Limb (tissue), 2 donors: Measurements from ENCODE around the gene KIF26A.
A peak's percentile ranks its signal among the peaks of the same experiment; 100 is the strongest.

ENCODE experiments used
- DNase-seq, 2 donors: peaks; one replicate each; pipeline ENCODE4 v3.0.0-alpha.2; 2016; ENCODE audit errors: extremely low spot score in 2 of 2

The KIF26A gene

DNA sequence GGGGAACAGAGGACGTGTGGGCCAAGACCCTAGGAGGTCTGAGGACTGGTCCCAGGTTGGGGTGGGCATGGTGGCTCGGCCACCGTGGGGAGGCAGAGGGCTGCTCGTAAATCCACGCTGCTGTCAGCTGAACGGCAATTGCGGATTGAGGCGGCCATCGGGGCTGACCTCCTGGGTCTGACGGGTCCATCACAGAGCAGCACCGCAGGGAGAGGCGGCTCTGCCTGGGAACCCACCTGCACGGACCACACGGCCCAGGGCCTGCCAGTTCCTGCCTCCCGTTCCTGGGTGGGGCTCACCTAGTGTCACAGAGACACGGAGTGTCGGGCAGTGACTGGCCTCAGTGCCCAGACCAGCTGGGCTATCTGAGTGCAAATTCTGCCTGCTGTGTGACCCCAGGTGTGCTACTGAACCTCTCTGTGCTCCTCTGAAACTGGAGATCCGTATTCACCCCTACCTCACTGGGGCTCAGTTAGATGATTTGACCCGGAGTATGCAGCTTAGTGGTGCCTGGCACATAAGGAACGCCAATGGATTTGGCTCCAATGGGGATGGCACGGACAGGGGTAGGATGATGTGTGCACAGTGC lies 53.1 kb downstream of the KIF26A start:
- DNase-seq = no peak

GRCh38 chr14:104192146-104192882 lies 53.9 kb downstream of the KIF26A start:
- no peak for DNase-seq

DNA sequence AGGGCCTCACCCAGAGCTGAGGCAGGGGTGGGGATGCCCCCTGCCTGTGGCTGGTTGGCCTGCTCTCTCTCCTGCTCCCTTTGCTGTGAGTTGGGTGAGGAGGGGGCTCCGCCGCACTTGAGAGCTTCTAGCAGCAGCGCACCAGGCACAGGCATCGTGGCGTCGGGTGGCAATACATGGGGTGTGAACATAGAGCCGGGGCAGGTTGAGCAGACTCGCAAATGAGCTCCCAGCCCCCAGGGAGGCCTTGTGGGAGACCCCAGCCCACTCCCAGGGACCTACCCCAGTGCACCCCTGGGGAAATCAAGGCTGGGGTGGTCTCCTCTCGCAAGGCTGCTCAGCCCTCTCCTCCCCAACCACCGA lies 54.5 kb downstream of the KIF26A start:
- no peak for DNase-seq

GRCh38 chr14:104194016-104194415 lies 55.6 kb downstream of the KIF26A start:
- DNase-seq = no peak

GRCh38 chr14:104194716-104195115 lies 56.3 kb downstream of the KIF26A start:
- no peak for DNase-seq

- DNase-seq = no peak
Observed at GRCh38 chr14:104195361-104195760, 57.0 kb downstream of the KIF26A start.

DNA sequence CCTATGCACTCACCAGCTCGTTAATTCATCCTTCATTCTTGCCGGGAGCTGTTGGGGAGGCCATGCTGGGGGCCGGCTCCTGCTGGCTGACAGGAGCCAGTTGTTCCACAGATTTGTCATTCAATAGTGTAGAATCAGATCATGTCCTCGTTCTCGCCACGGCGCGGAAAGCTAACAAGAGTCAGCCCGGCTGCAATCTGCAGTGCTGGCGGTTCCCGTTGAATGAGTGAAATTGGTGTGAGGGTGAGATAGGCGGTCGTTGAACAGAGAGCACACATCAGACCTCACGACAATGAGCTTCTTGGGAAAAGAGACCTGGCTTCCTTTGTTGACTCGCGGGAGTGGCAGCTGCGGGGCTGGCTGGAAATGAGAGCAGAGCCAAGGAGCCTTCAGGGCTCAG lies 57.5 kb downstream of the KIF26A start:
- DNase-seq = no peak

GRCh38 chr14:104196461-104197140 lies 58.2 kb downstream of the KIF26A start:
- DNase-seq = no peak

- DNase-seq = no peak
Observed at GRCh38 chr14:104197449-104198247, 59.3 kb downstream of the KIF26A start.

- DNase-seq = no peak
Observed at GRCh38 chr14:104199266-104199895, 61.0 kb downstream of the KIF26A start.

DNA sequence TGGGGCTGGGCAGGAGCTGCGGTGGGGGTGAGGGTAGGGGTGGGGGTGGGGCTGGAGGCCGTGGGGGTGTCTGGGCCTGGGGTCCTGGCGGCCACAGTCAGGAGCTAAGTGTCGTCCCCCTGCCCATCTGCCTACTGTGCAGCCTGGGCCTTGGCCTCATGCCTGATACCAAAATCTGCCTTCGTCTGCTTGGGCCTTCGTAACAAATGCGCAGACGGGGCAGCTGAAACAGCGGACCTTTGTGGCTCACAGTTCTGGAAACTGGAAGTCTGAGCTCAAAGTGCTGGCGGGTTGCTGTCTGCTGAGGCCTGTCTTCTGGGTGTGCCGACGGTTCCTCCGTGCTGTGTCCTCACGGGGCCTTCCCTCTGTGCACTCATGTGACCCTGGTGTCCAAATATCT lies 61.7 kb downstream of the KIF26A start:
- DNase-seq = no peak

DNA sequence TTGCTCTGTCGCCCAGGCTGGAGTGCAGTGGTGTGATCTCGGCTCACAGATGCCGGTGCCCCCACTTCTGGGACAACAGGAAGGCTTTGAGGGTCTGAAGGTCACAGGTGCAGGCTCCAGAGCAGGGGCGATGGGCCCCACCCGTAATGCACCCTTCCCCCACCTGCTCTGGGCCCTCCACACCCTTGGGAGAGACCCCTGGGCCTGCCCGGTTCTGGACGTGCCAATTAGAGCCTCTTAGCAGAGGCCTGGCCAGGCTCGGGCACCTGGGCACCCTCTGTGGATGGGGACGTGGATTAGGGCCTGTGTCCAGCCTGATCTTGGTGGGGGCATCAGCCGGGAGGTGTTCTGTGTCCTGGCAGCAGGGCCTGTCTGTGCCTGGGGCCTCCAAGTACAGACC lies 62.2 kb downstream of the KIF26A start:
- DNase-seq = no peak

DNA sequence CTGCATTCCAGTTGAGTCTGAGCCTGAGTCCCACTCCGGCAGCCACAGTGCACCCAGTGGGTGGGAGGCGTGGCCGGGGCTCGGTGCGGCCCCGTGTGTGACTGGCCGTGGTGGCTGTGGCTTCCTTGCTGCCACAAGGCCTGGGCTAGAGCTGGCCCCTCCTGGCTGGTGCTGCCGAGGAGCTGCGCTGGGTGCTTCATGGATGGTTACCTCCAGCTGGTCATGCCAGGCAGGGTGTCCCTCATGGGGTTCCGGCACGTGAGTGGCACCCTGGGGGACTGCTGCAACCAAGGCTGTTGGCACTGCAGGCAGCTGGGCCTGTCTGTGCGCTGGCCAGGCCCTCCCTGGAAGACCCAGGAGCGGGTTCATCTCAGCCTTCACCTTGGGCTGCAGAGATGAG lies 62.7 kb downstream of the KIF26A start:
- DNase-seq = no peak

- no peak for DNase-seq
Observed at GRCh38 chr14:104201496-104201895, 63.1 kb downstream of the KIF26A start.

- DNase-seq = peak in 1 of 2 donors; percentile 77
Observed at GRCh38 chr14:104202259-104203070, 64.1 kb downstream of the KIF26A start.

- no peak for DNase-seq
Observed at GRCh38 chr14:104203071-104203425, 64.7 kb downstream of the KIF26A start.

DNA sequence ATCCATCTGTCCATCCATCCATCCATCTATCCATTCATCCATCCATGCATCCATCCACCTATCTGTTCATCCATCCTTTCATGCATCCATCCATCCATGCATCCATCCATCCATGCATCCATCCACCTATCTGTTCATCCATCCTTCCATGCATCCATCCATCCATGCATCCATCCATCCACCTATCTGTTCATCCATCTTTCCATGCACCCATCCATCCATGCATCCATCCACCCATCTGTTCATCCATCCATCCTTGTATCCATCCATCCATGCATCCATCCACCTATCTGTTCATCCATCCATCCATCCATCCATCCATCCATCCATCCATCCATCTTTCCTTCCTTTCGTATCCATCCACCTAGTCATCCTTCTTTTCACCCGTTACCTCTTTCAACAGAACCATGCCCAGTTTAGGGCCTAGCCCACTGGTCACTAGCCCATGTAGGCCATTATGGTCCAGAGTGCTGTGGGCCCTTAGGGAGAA lies 66.3 kb downstream of the KIF26A start:
- no peak for DNase-seq

DNA sequence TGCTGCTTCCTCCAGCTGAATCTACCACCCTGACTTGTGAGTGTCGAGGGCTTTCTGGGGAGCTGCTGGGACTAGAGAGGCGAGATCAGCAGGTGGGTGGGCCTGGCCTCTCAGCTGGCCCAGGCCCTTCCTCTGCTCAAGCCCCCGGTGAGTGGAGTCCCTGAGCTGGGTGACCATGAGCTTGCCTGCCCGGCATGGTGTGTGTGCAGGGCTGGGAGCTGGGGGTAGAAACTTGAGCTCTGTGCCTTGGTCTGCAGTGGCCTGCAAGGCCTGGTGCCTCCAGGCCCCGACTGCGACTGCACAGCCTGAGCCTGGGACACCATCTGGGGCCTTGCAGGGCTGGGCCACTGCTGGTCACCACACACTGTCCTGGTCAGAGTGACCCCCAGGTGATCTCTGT lies 67.4 kb downstream of the KIF26A start:
- DNase-seq = no peak

- peak in 1 of 2 donors; percentile 72 for DNase-seq
Observed at GRCh38 chr14:104206281-104206904, 68.0 kb downstream of the KIF26A start.
